A673 (cell line): ENCODE data around the gene PAX5. TPM values are rescaled to one million over a fixed set of nuclear protein-coding genes. Genes with fewer than 3 reads are reported as not detected.

Experiments
- BruUV-seq: library from RNA; stranded (reverse); fragments of 400-500 nt; replicated peaks from 2 replicates; lab custom pipeline; 2021; lab: Mats Ljungman, UMichigan
- CTCF ChIA-PET: fragments of 300-600 bp; sonication (Branson Sonifier 250); formaldehyde crosslinking; loops from one replicate; lab custom pipeline; 2022; ENCODE audit warnings: antibody characterized with exemption; lab: Charles Lee
- POLR2A ChIA-PET: fragments of 300-600 bp; sonication (Branson Sonifier 250); formaldehyde crosslinking; loops from one replicate; lab custom pipeline; 2022; ENCODE audit warnings: antibody characterized with exemption; ENCODE audit not compliant: low non-redundant PET; lab: Charles Lee
- DNase-seq: peaks from one replicate; pipeline ENCODE4 v3.0.0-alpha.2; 2015; ENCODE audit warnings: low spot score
- H3K27ac ChIP-seq: fragments of 200-600 bp; sonication (generic); 2 replicates; pipeline ENCODE4 v1.5.1; 2016; ENCODE audit warnings: mixed run types, low read depth, mild to moderate bottlenecking, mixed read lengths, antibody characterized with exemption, low read length; ENCODE audit not compliant: poor library complexity, severe bottlenecking
- H3K27me3 ChIP-seq: fragments of 200-600 bp; sonication (generic); replicated peaks from 2 replicates; pipeline ENCODE4 v1.6.1; 2017; ENCODE audit warnings: mixed run types, low read depth, mild to moderate bottlenecking, mixed read lengths, antibody characterized with exemption, low read length; ENCODE audit not compliant: insufficient read depth, poor library complexity
- H3K36me3 ChIP-seq: fragments of 200-600 bp; sonication (generic); 2 replicates; pipeline ENCODE4 v1.6.1; 2016; ENCODE audit warnings: mixed run types, mild to moderate bottlenecking, mixed read lengths, antibody characterized with exemption, low read length; ENCODE audit not compliant: insufficient read depth, poor library complexity, severe bottlenecking
- H3K4me1 ChIP-seq: fragments of 200-600 bp; sonication (generic); 2 replicates; pipeline ENCODE4 v1.6.1; 2017; ENCODE audit warnings: mixed run types, mild to moderate bottlenecking, mixed read lengths, antibody characterized with exemption, low read length; ENCODE audit not compliant: insufficient read depth, poor library complexity, severe bottlenecking
- H3K4me3 ChIP-seq: fragments of 200-600 bp; sonication (generic); 2 replicates; pipeline ENCODE4 v1.5.1; 2016; ENCODE audit warnings: low read depth, mixed run types, mild to moderate bottlenecking, mixed read lengths, low read length; ENCODE audit not compliant: poor library complexity, severe bottlenecking
- H3K9me3 ChIP-seq: fragments of 200-600 bp; sonication (generic); 2 replicates; pipeline ENCODE4 v1.6.1; 2016; ENCODE audit warnings: mixed run types, low read depth, mild to moderate bottlenecking, mixed read lengths, antibody characterized with exemption, low read length; ENCODE audit not compliant: poor library complexity, severe bottlenecking
- EZH2 ChIP-seq: fragments of 200-600 bp; sonication (generic); IDR thresholded peaks from 2 replicates; pipeline ENCODE4 v1.6.1; 2017; ENCODE audit warnings: borderline replicate concordance, low read depth, mild to moderate bottlenecking, mixed read lengths, antibody characterized with exemption, low read length; ENCODE audit not compliant: poor library complexity, severe bottlenecking
- intact Hi-C: fragments of 100-400 bp; cut with micrococcal nuclease; formaldehyde crosslinking; loops from one replicate; pipeline ENCODE4 v1.10.0; 2022; ENCODE audit not compliant: unreplicated experiment
- total RNA-seq: library from RNA; stranded (reverse); gene quantifications from 2 replicates; pipeline ENCODE4 v1.2.3, GENCODE V29; 2021
- TF ChIP-seq, protein P1 (sequence below): fragments of 300-800, 200-600 bp; sonication (generic); conservative IDR thresholded peaks from 2 replicates; pipeline ENCODE4 v1.5.1; 2017; ENCODE audit warnings: low read depth, mild to moderate bottlenecking, antibody characterized with exemption, low read length, moderate library complexity, mixed read lengths

The PAX5 gene
- total RNA-seq, 1 experiment from 2014 or later: 5.5 TPM

DNA sequence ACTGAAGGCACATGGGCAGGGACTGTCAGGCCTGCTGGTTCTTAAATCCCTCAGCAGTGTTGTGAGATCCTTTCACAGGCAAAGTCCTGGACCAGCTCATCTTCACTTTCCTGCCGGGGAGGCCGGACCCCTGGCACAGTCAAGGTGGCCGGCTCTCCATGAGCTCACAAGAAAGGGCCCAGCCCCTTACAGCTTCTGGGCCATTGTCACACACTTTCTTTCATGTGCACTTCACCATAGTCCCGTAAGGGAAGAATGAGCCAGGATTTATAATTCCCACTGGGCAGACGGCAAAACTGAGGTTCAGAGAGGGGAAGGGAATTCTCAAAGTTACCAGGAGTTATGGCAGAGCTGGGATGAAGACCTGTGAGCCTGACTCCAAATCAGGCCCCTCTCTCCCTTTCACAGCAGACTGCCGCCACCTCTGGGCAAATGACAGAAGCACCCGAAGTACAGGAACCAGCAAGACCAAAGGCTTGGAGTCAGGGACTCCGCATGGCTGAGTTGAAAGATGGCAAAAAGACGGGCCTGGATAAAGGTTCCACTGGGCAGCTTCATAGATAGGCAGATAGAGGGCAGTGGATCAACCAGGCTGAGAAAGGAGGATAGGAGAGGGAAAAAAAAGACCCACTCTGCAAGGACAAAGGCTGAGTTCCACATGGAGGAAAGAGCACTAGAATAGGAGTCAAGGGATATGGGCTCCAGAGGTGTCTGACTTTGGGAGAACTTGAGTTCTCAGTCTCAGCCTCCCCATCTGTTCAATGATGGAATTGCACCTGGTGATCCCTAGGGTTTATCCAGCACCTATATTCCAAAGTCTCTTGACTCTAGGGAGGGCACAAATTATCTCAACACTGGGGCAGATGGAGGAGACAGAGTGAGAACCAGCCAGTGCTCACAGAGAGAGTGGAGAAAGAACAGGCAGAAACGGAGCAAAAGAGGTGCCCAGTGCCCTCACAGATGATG lies 128.7 kb downstream of the PAX5 start:
- no peak for TF ChIP-seq EZH2
- TF ChIP-seq, protein P1, sequence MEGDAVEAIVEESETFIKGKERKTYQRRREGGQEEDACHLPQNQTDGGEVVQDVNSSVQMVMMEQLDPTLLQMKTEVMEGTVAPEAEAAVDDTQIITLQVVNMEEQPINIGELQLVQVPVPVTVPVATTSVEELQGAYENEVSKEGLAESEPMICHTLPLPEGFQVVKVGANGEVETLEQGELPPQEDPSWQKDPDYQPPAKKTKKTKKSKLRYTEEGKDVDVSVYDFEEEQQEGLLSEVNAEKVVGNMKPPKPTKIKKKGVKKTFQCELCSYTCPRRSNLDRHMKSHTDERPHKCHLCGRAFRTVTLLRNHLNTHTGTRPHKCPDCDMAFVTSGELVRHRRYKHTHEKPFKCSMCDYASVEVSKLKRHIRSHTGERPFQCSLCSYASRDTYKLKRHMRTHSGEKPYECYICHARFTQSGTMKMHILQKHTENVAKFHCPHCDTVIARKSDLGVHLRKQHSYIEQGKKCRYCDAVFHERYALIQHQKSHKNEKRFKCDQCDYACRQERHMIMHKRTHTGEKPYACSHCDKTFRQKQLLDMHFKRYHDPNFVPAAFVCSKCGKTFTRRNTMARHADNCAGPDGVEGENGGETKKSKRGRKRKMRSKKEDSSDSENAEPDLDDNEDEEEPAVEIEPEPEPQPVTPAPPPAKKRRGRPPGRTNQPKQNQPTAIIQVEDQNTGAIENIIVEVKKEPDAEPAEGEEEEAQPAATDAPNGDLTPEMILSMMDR: 0 out of 2 replicates have a peak, but pooled peaks have one; percentile 23
- Histone ChIP-seq H3K9me3 (no peaks in the 10 kb centered on the region), H3K4me1 (no peaks in the 10 kb centered on the region), H3K4me3 (no peak overlapping the region), H3K27ac (no peak overlapping the region), H3K36me3 (no peaks in the 10 kb centered on the region), H3K27me3 (no peaks in the 10 kb centered on the region)
- DNase-seq: no peak
- ChIA-PET POLR2A (no interaction called here), CTCF (no interaction called here)
- no TSS peak for BruUV-seq
- intact Hi-C loops: no loop called here

DNA sequence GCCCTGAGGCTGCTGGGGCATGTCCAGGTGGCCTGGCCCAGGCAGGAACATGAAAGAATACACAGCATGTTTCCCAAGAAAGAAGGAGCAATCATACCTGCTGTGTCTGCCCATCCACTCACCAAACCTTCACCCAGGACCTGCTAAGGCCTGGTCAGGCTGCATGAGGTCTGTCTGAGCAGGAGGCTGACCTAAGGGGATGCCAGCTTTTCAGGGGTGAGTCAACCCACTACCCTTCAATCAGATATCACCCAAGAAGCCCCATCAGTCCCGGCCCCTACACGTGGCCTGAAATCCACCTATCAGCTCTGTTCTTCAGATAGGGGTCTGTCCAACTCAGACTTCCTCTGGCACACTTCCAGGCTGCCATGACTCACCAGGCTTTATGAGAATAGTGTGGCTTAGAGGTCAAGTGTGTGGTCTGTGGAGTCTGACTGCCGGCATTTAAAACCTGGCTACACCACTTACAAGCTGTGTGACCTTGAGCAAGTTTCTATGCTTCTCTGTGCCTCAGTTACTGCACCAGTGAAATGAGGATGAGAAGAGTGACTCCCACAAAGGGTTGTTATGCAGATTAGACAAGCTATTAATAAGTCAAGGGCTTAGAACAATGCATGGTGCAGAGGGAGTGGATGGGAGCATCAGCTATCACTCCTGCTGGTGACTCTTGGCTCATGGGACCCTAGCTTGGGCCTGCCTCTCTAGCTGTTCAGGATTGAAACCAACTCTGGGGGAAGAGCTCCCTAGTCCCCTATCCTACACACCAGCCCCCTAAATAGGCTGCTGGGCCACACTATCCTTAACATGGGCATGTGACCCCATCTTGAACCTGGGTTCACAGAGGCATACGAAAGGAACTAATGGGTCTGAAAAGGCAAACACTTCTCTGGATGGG lies 130.3 kb downstream of the PAX5 start:
- POLR2A ChIA-PET: no interaction called here
- TF ChIP-seq, protein P1: no peak
- no peak for TF ChIP-seq EZH2
- Histone ChIP-seq H3K9me3 (no peaks in the 10 kb centered on the region), H3K4me3 (no peak overlapping the region), H3K27ac (no peak overlapping the region), H3K36me3 (no peaks in the 10 kb centered on the region), H3K27me3 (no peaks in the 10 kb centered on the region), H3K4me1 (peaks cover 2% of the 10 kb centered on the region)
- CTCF ChIA-PET: no interaction called here
- intact Hi-C loops: no loop called here
- no peak for DNase-seq
- BruUV-seq: no TSS peak

DNA sequence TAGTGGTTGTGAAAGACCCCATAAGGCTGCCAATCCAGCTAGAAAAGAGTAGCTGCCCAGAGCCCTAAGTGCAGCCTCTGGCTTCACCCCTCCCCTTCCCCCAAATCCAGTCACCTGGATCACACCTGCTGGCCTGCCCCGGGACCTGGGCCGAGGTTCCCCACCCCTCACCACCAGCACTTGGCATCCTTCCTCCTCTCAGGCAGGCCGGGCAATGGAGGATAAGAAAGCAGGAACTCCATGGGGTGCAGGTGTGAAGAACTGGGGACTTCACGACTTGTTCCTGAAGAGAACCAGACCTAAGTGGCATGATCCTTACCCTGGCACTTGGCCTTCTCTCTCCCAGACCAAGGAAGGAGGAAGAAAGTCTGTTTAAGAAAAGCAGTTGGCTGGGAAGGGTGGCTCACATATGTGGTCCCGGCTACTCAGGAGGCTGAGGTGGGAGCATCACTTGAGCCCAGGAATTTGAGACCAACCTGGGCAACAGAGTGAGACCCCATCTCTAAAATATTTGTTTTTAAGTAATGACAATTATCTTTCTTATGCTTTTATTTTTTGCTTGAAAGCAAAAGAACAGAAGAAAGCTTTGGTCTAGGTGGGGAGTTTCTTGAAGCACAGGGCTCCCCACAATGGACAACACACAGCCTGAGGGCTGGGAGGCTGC lies 131.1 kb downstream of the PAX5 start:
- no peak for TF ChIP-seq EZH2
- TF ChIP-seq, protein P1: no peak
- intact Hi-C loops: no loop called here
- Histone ChIP-seq H3K4me3 (no peak overlapping the region), H3K27me3 (no peaks in the 10 kb centered on the region), H3K27ac (no peak overlapping the region), H3K4me1 (peaks cover 9% of the 10 kb centered on the region), H3K9me3 (no peaks in the 10 kb centered on the region), H3K36me3 (no peaks in the 10 kb centered on the region)
- BruUV-seq: no TSS peak
- no peak for DNase-seq
- POLR2A ChIA-PET: no interaction called here
- CTCF ChIA-PET: no interaction called here
